Transverse colon (tissue), 4 donors: ENCODE data around the gene PRR19. TPM values are rescaled to one million over a fixed set of nuclear protein-coding genes. Genes with fewer than 3 reads are reported as not detected.
A peak's percentile ranks its signal among the peaks of the same experiment; 100 is the strongest.
"Not testable (repeated sequence)": the region's sequence is repeated elsewhere in the genome, so short reads cannot be mapped to it uniquely, and the experiment has no call there.

ENCODE experiments used
- DNase-seq: peaks from one replicate; pipeline ENCODE4 v3.0.0-alpha.2; 2019
- H3K27ac ChIP-seq, 4 donors: fragments of 200-600 bp; sonication (generic); 2 replicates each; pipeline ENCODE4 v1.5.1; 2016 to 2018; ENCODE audit warnings: inconsistent platforms in 4 of 4
- H3K27me3 ChIP-seq: fragments of 200-600 bp; sonication (generic); 2 replicates; pipeline ENCODE4 v1.5.1; 2017; ENCODE audit warnings: inconsistent platforms
- H3K36me3 ChIP-seq, 4 donors: fragments of 200-600 bp; sonication (generic); 2 replicates each; pipeline ENCODE4 v1.5.1; 2017 to 2019; ENCODE audit warnings: inconsistent platforms in 4 of 4
- H3K4me1 ChIP-seq, 4 donors: fragments of 200-600 bp; sonication (generic); 2 replicates each; pipeline ENCODE4 v1.5.1; 2017 to 2020; ENCODE audit warnings: inconsistent platforms in 4 of 4
- H3K4me3 ChIP-seq, 4 donors: fragments of 200-600 bp; sonication (generic); 1 replicate in 1 of 4; 2 replicates in 3 of 4; pipeline versions ENCODE4 v1.5.1 to v1.6.1; 2017 to 2019; ENCODE audit warnings: inconsistent platforms in 4 of 4
- H3K9me3 ChIP-seq, 2 donors: fragments of 200-600 bp; sonication (generic); 2 replicates each; pipeline ENCODE4 v1.5.1; 2017 to 2019; ENCODE audit warnings: inconsistent platforms in 2 of 2
- CTCF ChIP-seq, 5 experiments: fragments of 200-600 bp in 3 of 5; fragments of 450-650 bp in 2 of 5; sonication (generic) in 3 of 5; IDR thresholded peaks; 1 replicate in 2 of 5; 2 replicates in 3 of 5; pipeline ENCODE4 v1.5.1; 2016 to 2017; ENCODE audit warnings: antibody characterized with exemption in 5 of 5, inconsistent platforms in 3 of 5, mild to moderate bottlenecking in 2 of 5, moderate library complexity in 1 of 5
- EP300 ChIP-seq: sonication (generic); formaldehyde crosslinking; IDR thresholded peaks from one replicate; pipeline ENCODE4 v1.6.1; 2017; ENCODE audit warnings: antibody characterized with exemption, low read depth
- POLR2A ChIP-seq: fragments of 450-650 bp; IDR thresholded peaks from one replicate; pipeline ENCODE4 v1.6.1; 2016; ENCODE audit warnings: antibody characterized with exemption, mild to moderate bottlenecking, moderate library complexity
- POLR2AphosphoS5 ChIP-seq, 3 donors: sonication (generic); formaldehyde crosslinking; IDR thresholded peaks; one replicate each; pipeline ENCODE4 v1.6.1; 2016; ENCODE audit warnings: antibody characterized with exemption in 3 of 3
- WGBS, 2 donors: methylation state at CpG; one replicate each; pipeline ENCODE4 v1.1.5; 2018; ENCODE audit warnings: low coverage in 1 of 2; 5-methylcytosine and 5-hydroxymethylcytosine counted together
- in situ Hi-C, 4 donors: fragments of 200-750 bp; cut with MboI; loops; one replicate each; pipeline versions ENCODE4 v1.15.0 to v1.15.1; 2017; ENCODE audit warnings: low sequenced_read_pairs in 3 of 4, low pct_ligation_motif_present in 1 of 4, low pct_unique_long_range_greater_than_20kb in 1 of 4
- intact Hi-C: fragments of 100-400 bp; cut with DNase I; formaldehyde crosslinking; loops from one replicate; pipeline ENCODE4 v1.15.1; 2023; ENCODE audit warnings: low total_unique reads
- total RNA-seq, 4 donors: library from RNA; depleted of rRNA; stranded (reverse); fragments of >200 nt; gene quantifications; one replicate each; pipeline ENCODE4 v1.1.0, GENCODE V29; 2016

PRR19 gene
- total RNA-seq, 4 donors from 2014 or later, result 0.41 to 0.79 TPM; not detected in 2

GRCh38 chr19:42261763-42262162 lies 40.2 kb upstream of the PRR19 start:
- intact Hi-C loops, result no loop called here
- WGBS, 2 donors, result 77 to 100% methylated on average over 3 of the region's 3 CpGs
- H3K4me3 ChIP-seq, result no peak overlapping the region
- DNase-seq, result no peak
- TF ChIP-seq CTCF (IDR thresholded peaks at IDR 0.05) (no peak), POLR2AphosphoS5 (IDR thresholded peaks at IDR 0.05) (no peak), POLR2A (no peak), EP300 (no peak)
- in situ Hi-C loops, result no loop called here
- no peaks in the 10 kb centered on the region for H3K36me3 ChIP-seq
- H3K4me1 ChIP-seq, result peaks cover 0 to 6% (median 1%) of the 10 kb centered on the region in 4 donors
- no peaks in the 10 kb centered on the region for H3K27me3 ChIP-seq
- no peak overlapping the region for H3K27ac ChIP-seq
- H3K9me3 ChIP-seq, result no peaks in the 10 kb centered on the region

GRCh38 chr19:42266105-42266504 lies 35.8 kb upstream of the PRR19 start:
- 90 to 92% methylated on average over 4 of the region's 4 CpGs for WGBS, 2 donors
- H3K4me1 ChIP-seq, result peaks cover 19 to 22% (median 21%) of the 10 kb centered on the region in 4 donors
- intact Hi-C loops, DNase-seq, in situ Hi-C loops, H3K4me3 ChIP-seq, H3K36me3 ChIP-seq, H3K27me3 ChIP-seq, H3K9me3 ChIP-seq, H3K27ac ChIP-seq: not testable (repeated sequence)

- in situ Hi-C loops, H3K27me3 ChIP-seq, intact Hi-C loops, H3K9me3 ChIP-seq, H3K36me3 ChIP-seq, DNase-seq, H3K4me3 ChIP-seq: not testable (repeated sequence)
- Histone ChIP-seq H3K4me1 (peaks cover 21 to 30% (median 23%) of the 10 kb centered on the region in 4 donors), H3K27ac (peak overlapping the region in 2 of 4 donors; percentile 95 to 99)
- WGBS, 2 donors, result 88 to 91% methylated on average over 23 to 25 of the region's 25 CpGs
These were observed 34.9 kb upstream of the PRR19 start for GRCh38 chr19:42266928-42267603.

GRCh38 chr19:42267644-42268141 lies 34.2 kb upstream of the PRR19 start:
- Histone ChIP-seq H3K4me1 (peaks cover 21 to 30% (median 23%) of the 10 kb centered on the region in 4 donors), H3K9me3 (no peaks in the 10 kb centered on the region), H3K27ac (peak overlapping the region; percentile 95 to 99 (median 98)), H3K4me3 (peak overlapping the region; percentile 26 to 78 (median 43)), H3K27me3 (no peaks in the 10 kb centered on the region), H3K36me3 (no peaks in the 10 kb centered on the region)
- in situ Hi-C loops, result no loop called here
- WGBS, 2 donors, result 11% methylated on average over 13 of the region's 13 CpGs; no CpG with 5 or more reads in 1 of the 2 donors
- peak; percentile 22 for DNase-seq
- TF ChIP-seq CTCF (IDR thresholded peaks at IDR 0.05) (no peak), POLR2AphosphoS5 (IDR thresholded peaks at IDR 0.05) (no peak), POLR2A (no peak), EP300 (no peak)
- intact Hi-C loops, result no loop called here

- intact Hi-C loops (no loop called here), in situ Hi-C loops (no loop called here)
- no peaks in the 10 kb centered on the region for H3K9me3 ChIP-seq
- TF ChIP-seq POLR2AphosphoS5 (IDR thresholded peaks at IDR 0.05) (peak; percentile 77 to 95 (median 86)), EP300 (peak; percentile 81), POLR2A (peak; percentile 77), CTCF (IDR thresholded peaks at IDR 0.05) (peak in 3 of 5 experiments; percentile 7 to 33 (median 25))
- no peaks in the 10 kb centered on the region for H3K27me3 ChIP-seq
- DNase-seq, result peak; percentile 99
- H3K4me1 ChIP-seq, result peaks cover 21 to 30% (median 23%) of the 10 kb centered on the region in 4 donors
- H3K4me3 ChIP-seq, result peak overlapping the region; percentile 59 to 83 (median 80)
- H3K27ac ChIP-seq, result peak overlapping the region; percentile 95 to 99 (median 98)
- H3K36me3 ChIP-seq, result no peaks in the 10 kb centered on the region
- WGBS, 2 donors, result 1% methylated on average over 40 of the region's 46 CpGs; no CpG with 5 or more reads in 1 of the 2 donors
These were observed 33.7 kb upstream of the PRR19 start for GRCh38 chr19:42268142-42268703.
